K562 (cell line): ENCODE measurements around the gene CAPN7. TPM values are rescaled to one million over a fixed set of nuclear protein-coding genes. Genes with fewer than 3 reads are reported as not detected.

Experiments used
- ATAC-seq: fragments of 200-7000 bp; cut with Tn5 transposase; 3 replicates; pipeline ENCODE4 v1.9.1; 2020; ENCODE audit warnings: moderate library complexity
- BruUV-seq: library from RNA; stranded (reverse); fragments of 400-500 nt; replicated peaks from 2 replicates; lab custom pipeline; 2021; lab: Mats Ljungman, UMichigan
- CTCF ChIA-PET: fragments of 300-600 bp; formaldehyde crosslinking; extraction: SDS; loops from one replicate; lab custom pipeline; 2021; ENCODE audit warnings: low intra/inter-chr PET ratio; lab: Yijun Ruan, JAX
- POLR2A ChIA-PET: fragments of 300-600, 350-650 bp; sonication (Branson Sonifier 250); formaldehyde crosslinking; extraction: SDS; loops from one replicate; lab custom pipeline; 2021; ENCODE audit warnings: antibody characterized with exemption, inconsistent platforms; lab: Yijun Ruan, JAX
- DNase-seq, 4 experiments: peaks; one replicate each; pipeline versions ENCODE4 v3.0.0 to v3.0.0-alpha.2; 2011 to 2018; ENCODE audit warnings: low spot score in 3 of 4, mixed read lengths in 3 of 4; ENCODE audit errors: extremely low read depth in 1 of 4
- FAIRE-seq: peaks from 2 replicates; lab custom pipeline; 2011; peaks lifted over from hg19 to GRCh38; lab: Jason Lieb, UNC
- H2AFZ ChIP-seq: 2 replicates; pipeline ENCODE4 v1.6.0; 2011; ENCODE audit warnings: low read depth, low read length, control low read depth, inconsistent platforms
- H3K27ac ChIP-seq: fragments of 200-600 bp; 3 replicates; pipeline ENCODE4 v1.8.0; 2011; ENCODE audit warnings: low read depth, mild to moderate bottlenecking, control low read depth, inconsistent platforms, low read length, moderate library complexity, mixed read lengths; ENCODE audit errors: extremely low read depth
- H3K27me3 ChIP-seq, 2 experiments: fragments of 300-600 bp in 1 of 2; 2 replicates in 1 of 2; 3 replicates in 1 of 2; pipeline versions ENCODE4 v1.6.0 to v1.8.0; 2011; ENCODE audit warnings: inconsistent platforms in 2 of 2, low read length in 2 of 2, mild to moderate bottlenecking in 1 of 2, mixed read lengths in 1 of 2, moderate library complexity in 1 of 2; ENCODE audit not compliant: control insufficient read depth in 2 of 2, insufficient read depth in 2 of 2
- H3K36me3 ChIP-seq: fragments of 300-600 bp; 3 replicates; pipeline ENCODE4 v1.8.0; 2011; ENCODE audit warnings: mild to moderate bottlenecking, low read length, inconsistent platforms; ENCODE audit not compliant: control insufficient read depth, insufficient read depth
- H3K4me1 ChIP-seq, 2 experiments: fragments of 200-600 bp in 1 of 2; replicated peaks in 1 of 2; 2 replicates in 1 of 2; 3 replicates in 1 of 2; pipeline versions ENCODE4 v1.5.1 to v1.8.0; 2011; ENCODE audit warnings: inconsistent platforms in 2 of 2, low read length in 2 of 2, mild to moderate bottlenecking in 1 of 2, mixed read lengths in 1 of 2, moderate library complexity in 1 of 2; ENCODE audit not compliant: control insufficient read depth in 2 of 2, insufficient read depth in 2 of 2
- H3K4me2 ChIP-seq: 2 replicates; pipeline ENCODE4 v1.6.1; 2011; ENCODE audit warnings: low read length, control low read depth, inconsistent platforms, mixed read lengths; ENCODE audit not compliant: insufficient read depth
- H3K4me3 ChIP-seq: fragments of 200-600 bp; sonication (generic), shearing (Covaris generic); 2 replicates; pipeline ENCODE4 v1.5.1; 2016; ENCODE audit warnings: control low read depth, inconsistent platforms
- H3K79me2 ChIP-seq: fragments of 200-600 bp; 3 replicates; pipeline ENCODE4 v1.8.0; 2011; ENCODE audit warnings: low read length, inconsistent platforms; ENCODE audit not compliant: control insufficient read depth, insufficient read depth
- H3K9ac ChIP-seq, 2 experiments: 2 replicates each; pipeline versions ENCODE4 v1.6.0 to v1.6.1; 2011; ENCODE audit warnings: low read depth in 2 of 2, low read length in 2 of 2, control low read depth in 1 of 2, inconsistent platforms in 1 of 2, mild to moderate bottlenecking in 1 of 2, mixed read lengths in 1 of 2; ENCODE audit not compliant: insufficient read depth in 1 of 2
- H3K9me1 ChIP-seq: one replicate; pipeline ENCODE4 v1.6.0; 2011; ENCODE audit warnings: inconsistent platforms, mild to moderate bottlenecking, low read length, moderate library complexity; ENCODE audit not compliant: control insufficient read depth, insufficient read depth
- H3K9me3 ChIP-seq: replicated peaks from 2 replicates; pipeline ENCODE4 v1.5.1; 2011; ENCODE audit warnings: low read depth, low read length, inconsistent platforms; ENCODE audit not compliant: control insufficient read depth, insufficient read depth
- H4K20me1 ChIP-seq: replicated peaks from 2 replicates; pipeline ENCODE4 v1.6.1; 2011; ENCODE audit warnings: low read length, inconsistent platforms, mixed read lengths; ENCODE audit not compliant: control insufficient read depth, insufficient read depth
- MTA1 ChIP-seq: fragments of 450-650 bp; IDR thresholded peaks from 2 replicates; pipeline ENCODE4 v1.6.1; 2017; ENCODE audit warnings: borderline replicate concordance
- NFE2 ChIP-seq: IDR thresholded peaks from 2 replicates; pipeline ENCODE4 v1.6.1; 2014; ENCODE audit warnings: antibody characterized with exemption, low read depth
- PHB ChIP-seq: fragments of 250-450 bp; sonication (Bioruptor Pico); IDR thresholded peaks from 2 replicates; pipeline ENCODE4 v1.5.0; 2021
- RBM34 ChIP-seq: fragments of 200-400 bp; formaldehyde crosslinking; IDR thresholded peaks from 2 replicates; pipeline ENCODE4 v1.6.1; 2018; ENCODE audit warnings: low read length, borderline replicate concordance; ENCODE audit not compliant: insufficient read depth
- SMARCA4 ChIP-seq: fragments of 450-650 bp; IDR thresholded peaks from 2 replicates; pipeline ENCODE4 v1.6.1; 2016
- SPI1 ChIP-seq: IDR thresholded peaks from 2 replicates; pipeline ENCODE4 v1.6.1; 2011; ENCODE audit warnings: low read depth, low read length, control low read depth, borderline replicate concordance
- SRSF7 ChIP-seq: fragments of 200-400 bp; formaldehyde crosslinking; optimal IDR thresholded peaks from 2 replicates; pipeline ENCODE3; 2017; ENCODE audit warnings: mild to moderate bottlenecking, low read depth, low read length
- WGBS: fragments of 100-300 bp; shearing (Covaris generic); methylation state at CpG from one replicate; pipeline ENCODE4 v1.1.6; 2016; ENCODE audit warnings: low coverage, mixed read lengths; ENCODE audit not compliant: insufficient coverage; ENCODE audit errors: missing lambda C conversion rate; 5-methylcytosine and 5-hydroxymethylcytosine counted together
- in situ Hi-C: fragments of 300-500 bp; cut with MboI; formaldehyde crosslinking; loops from 4 replicates; pipeline ENCODE4 v1.15.0; 2018; ENCODE audit warnings: inconsistent platforms, mixed read lengths
- intact Hi-C: fragments of 100-400 bp; cut with micrococcal nuclease; formaldehyde crosslinking; loops from 2 replicates; pipeline ENCODE4 v1.14.2; 2022
- polyA plus RNA-seq, 8 experiments: library from polyadenylated mRNA; depleted of rRNA in 4 of 8; stranded (reverse) in 5 of 8; unstranded in 3 of 8; fragments of >200 nt; fragmentation: Nextera tagmentation in 2 of 8; fragmentation: Illumina TruSeq in 1 of 8; extraction: Ambion mirVana in 2 of 8; extraction: Trizol in 1 of 8; gene quantifications; 2 replicates each; pipeline versions ENCODE4 v1.2.1 to v1.2.3, GENCODE V29; 2011 to 2014; ENCODE audit warnings: inconsistent platforms in 1 of 8, missing spikeins in 1 of 8
- total RNA-seq, 7 experiments: library from RNA; depleted of rRNA in 6 of 7; stranded (reverse); fragments of >200 nt in 6 of 7; fragmentation: Illumina TruSeq in 2 of 7; extraction: Trizol in 2 of 7; gene quantifications; 2 replicates each; pipeline versions ENCODE4 v1.2.1 to v1.2.3, GENCODE V29; 2011 to 2021; ENCODE audit warnings: low replicate concordance in 1 of 7
- TF ChIP-seq, protein P1 (sequence below): conservative IDR thresholded peaks from 2 replicates; pipeline ENCODE4 v1.6.1; 2011; ENCODE audit warnings: low read depth, mild to moderate bottlenecking, low read length; ENCODE audit not compliant: control insufficient read depth

The CAPN7 gene
- total and polyA plus RNA-seq, 9 of the 15 experiments (the other 6 are each of a cell fraction or from before 2014, with no cell fraction given): 6.5 to 42.7 (median 32.7) TPM

GRCh38 chr3:15214758-15215157 is 8.7 kb downstream of the CAPN7 start:
- no peaks in the 10 kb centered on the region; the same call in 1 of the 2 replicates for H4K20me1 ChIP-seq
- no peak overlapping the region for H3K9ac ChIP-seq
- ATAC-seq (no peak), DNase-seq (no peak), FAIRE-seq (no peak)
- no peaks in the 10 kb centered on the region for H3K9me1 ChIP-seq
- no peaks in the 10 kb centered on the region for H3K4me1 ChIP-seq
- H3K4me2 ChIP-seq: no peak overlapping the region
- no peak overlapping the region for H2AFZ ChIP-seq
- H3K4me3 ChIP-seq: no peak overlapping the region
- H3K27me3 ChIP-seq: no peaks in the 10 kb centered on the region
- 95% methylated on average over 1 of the region's 1 CpG for WGBS
- no TSS peak for BruUV-seq
- TF ChIP-seq, protein P1, sequence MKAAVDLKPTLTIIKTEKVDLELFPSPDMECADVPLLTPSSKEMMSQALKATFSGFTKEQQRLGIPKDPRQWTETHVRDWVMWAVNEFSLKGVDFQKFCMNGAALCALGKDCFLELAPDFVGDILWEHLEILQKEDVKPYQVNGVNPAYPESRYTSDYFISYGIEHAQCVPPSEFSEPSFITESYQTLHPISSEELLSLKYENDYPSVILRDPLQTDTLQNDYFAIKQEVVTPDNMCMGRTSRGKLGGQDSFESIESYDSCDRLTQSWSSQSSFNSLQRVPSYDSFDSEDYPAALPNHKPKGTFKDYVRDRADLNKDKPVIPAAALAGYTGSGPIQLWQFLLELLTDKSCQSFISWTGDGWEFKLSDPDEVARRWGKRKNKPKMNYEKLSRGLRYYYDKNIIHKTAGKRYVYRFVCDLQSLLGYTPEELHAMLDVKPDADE: no peak
- CTCF ChIA-PET: no interaction called here
- in situ Hi-C loops (loop anchor here (25.0 kb wide), 1 partner anchor 1323 kb away; no protein-coding TSS in a partner anchor), intact Hi-C loops (no loop called here)
- no peak overlapping the region for H3K27ac ChIP-seq
- peaks cover 16% of the 10 kb centered on the region for H3K79me2 ChIP-seq
- POLR2A ChIA-PET: no interaction called here
- peaks cover 89% of the 10 kb centered on the region for H3K36me3 ChIP-seq
- H3K9me3 ChIP-seq: no peaks in the 10 kb centered on the region

DNA sequence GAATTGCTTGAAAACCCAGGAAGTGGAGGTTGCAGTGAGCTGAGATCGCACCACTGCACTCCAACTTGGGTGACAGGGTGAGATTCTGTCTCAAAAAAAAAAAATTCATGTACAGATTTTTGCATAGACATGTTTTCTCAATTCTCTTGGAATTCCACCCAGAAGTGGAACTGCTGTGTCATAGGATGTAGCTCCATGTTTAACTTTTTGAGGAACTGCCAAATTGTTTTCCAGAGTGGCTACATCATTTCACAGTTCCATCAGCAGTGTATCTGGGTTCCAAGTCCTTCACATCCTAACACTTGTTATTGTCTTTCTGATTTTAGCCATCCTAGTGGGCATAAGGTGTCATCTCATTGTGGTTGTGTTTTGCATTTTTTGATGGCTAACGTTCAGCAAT is 9.9 kb downstream of the CAPN7 start:
- no peak overlapping the region for H3K9ac ChIP-seq
- no peaks in the 10 kb centered on the region for H3K27me3 ChIP-seq
- BruUV-seq: no TSS peak
- H3K9me3 ChIP-seq: no peaks in the 10 kb centered on the region
- H4K20me1 ChIP-seq: no peaks in the 10 kb centered on the region; the same call in 1 of the 2 replicates
- CTCF ChIA-PET: no interaction called here
- ATAC-seq: no peak; the same call in 2 of the 3 replicates
- H3K27ac ChIP-seq: no peak overlapping the region
- TF ChIP-seq SMARCA4: 0 out of 2 replicates have a peak, but pooled peaks have one; percentile 15
- TF ChIP-seq SPI1: peak; percentile 60; the same call in 1 of the 2 replicates
- peak; percentile 10; the same call in 1 of the 2 replicates for TF ChIP-seq NFE2
- no peak for TF ChIP-seq PHB
- TF ChIP-seq MTA1: no peak
- no peak for TF ChIP-seq SRSF7
- TF ChIP-seq RBM34: no peak
- WGBS: 78% methylated on average over 2 of the region's 2 CpGs
- intact Hi-C loops (no loop called here), in situ Hi-C loops (loop anchor here (25.0 kb wide), 1 partner anchor 1321 kb away; no protein-coding TSS in a partner anchor)
- DNase-seq: no peak
- POLR2A ChIA-PET: interaction anchor here (0.7 to 1.0 kb wide), 2 partner anchors 10 to 12 kb away, joined by 4 to 8 read pairs; no protein-coding TSS in a partner anchor
- peaks cover 91% of the 10 kb centered on the region for H3K36me3 ChIP-seq
- peaks cover 3% of the 10 kb centered on the region; the same call in 1 of the 3 replicates for H3K79me2 ChIP-seq
- H3K4me3 ChIP-seq: no peak overlapping the region
- no peak overlapping the region for H2AFZ ChIP-seq
- H3K9me1 ChIP-seq: no peaks in the 10 kb centered on the region
- H3K4me2 ChIP-seq: no peak overlapping the region
- no peaks in the 10 kb centered on the region for H3K4me1 ChIP-seq
- no peak for FAIRE-seq
